ENCODE measurements around the gene EIF3L.

- TF ChIP-seq CTCF (IDR thresholded peaks at IDR 0.05) (no peak), POLR2A (IDR thresholded peaks at IDR 0.05) (no peak)
Observed at GRCh38 chr22:37802310-37803194, 46.7 kb upstream of the EIF3L start.
